ENCODE data around the gene COP1.

The COP1 gene

GRCh38 chr1:175911138-175911537 is 295.9 kb downstream of the COP1 start:
- no peak for TF ChIP-seq CTCF (IDR thresholded peaks at IDR 0.05; ENCODE audit: control extremely low read depth, extremely low read depth, low read depth, missing control alignments)
- no peak for DNase-seq (ENCODE audit: extremely low spot score)
- POLR2A ChIA-PET, result no interaction called here
- CTCF ChIA-PET, result interaction anchor here (2.7 kb wide), 1 partner anchor 11 kb away, joined by 10 read pairs; no protein-coding TSS in a partner anchor

GRCh38 chr1:175906370-175906769 is 300.7 kb downstream of the COP1 start:
- POLR2A ChIA-PET, result no interaction called here
- no peak for DNase-seq (ENCODE audit: extremely low spot score)
- CTCF ChIA-PET, result no interaction called here
- no peak for TF ChIP-seq CTCF (IDR thresholded peaks at IDR 0.05; ENCODE audit: control extremely low read depth, extremely low read depth, low read depth, missing control alignments)

GRCh38 chr1:175904808-175905207 is 302.3 kb downstream of the COP1 start:
- no peak for DNase-seq (ENCODE audit: extremely low spot score)
- ChIA-PET POLR2A (no interaction called here), CTCF (no interaction called here)
- TF ChIP-seq CTCF (IDR thresholded peaks at IDR 0.05; ENCODE audit: control extremely low read depth, extremely low read depth, low read depth, missing control alignments), result no peak

GRCh38 chr1:175902281-175902680 is 304.8 kb downstream of the COP1 start:
- ChIA-PET CTCF (no interaction called here), POLR2A (no interaction called here)
- no peak for TF ChIP-seq CTCF (IDR thresholded peaks at IDR 0.05; ENCODE audit: control extremely low read depth, extremely low read depth, low read depth, missing control alignments)
- DNase-seq (ENCODE audit: extremely low spot score), result no peak

- no peak for DNase-seq (ENCODE audit: extremely low spot score)
- CTCF ChIA-PET, result no interaction called here
- POLR2A ChIA-PET, result no interaction called here
- TF ChIP-seq CTCF (IDR thresholded peaks at IDR 0.05; ENCODE audit: control extremely low read depth, extremely low read depth, low read depth, missing control alignments), result no peak
Observed at GRCh38 chr1:175901076-175901836, 305.8 kb downstream of the COP1 start.

GRCh38 chr1:175900171-175900570 is 306.9 kb downstream of the COP1 start:
- DNase-seq (ENCODE audit: extremely low spot score), result no peak
- TF ChIP-seq CTCF (IDR thresholded peaks at IDR 0.05; ENCODE audit: control extremely low read depth, extremely low read depth, low read depth, missing control alignments), result no peak
- ChIA-PET CTCF (no interaction called here), POLR2A (no interaction called here)
